ENCODE data around the gene CPEB3.

GRCh38 chr10:92305133-92306072, 14.5 kb upstream of the CPEB3 start:
- TF ChIP-seq POLR2A (IDR thresholded peaks at IDR 0.05) (no peak), CTCF (IDR thresholded peaks at IDR 0.05) (no peak)

All from adrenal gland (tissue), 5 donors.